Activated T-helper 1 cell treated with anti-CD3 and anti-CD28 coated beads, Interleukin-12 subunit alpha, Interleukin-12 subunit beta, Interleukin-2, Interleukin-4 antibody, amounts not matched to agents 30 ng/mL and 10 ng/mL and 1 ng/mL, durations not matched to agents 14 hours and 24 hours and 36 hours (primary cell): ENCODE data around the gene NLRP5. TPM values are rescaled to one million over a fixed set of nuclear protein-coding genes. Genes with fewer than 3 reads are reported as not detected.

Experiments used
- DNase-seq: peaks from one replicate; pipeline ENCODE4 v3.0.0; 2021; ENCODE audit warnings: low spot score
- H3K27ac Mint-ChIP-seq: one replicate; pipeline ENCODE4 v1.8.0; 2021; ENCODE audit warnings: mild to moderate bottlenecking, mixed read lengths
- H3K27me3 Mint-ChIP-seq: one replicate; pipeline ENCODE4 v1.8.0; 2022; ENCODE audit warnings: mild to moderate bottlenecking, moderate library complexity, mixed read lengths; ENCODE audit not compliant: insufficient read depth
- H3K36me3 Mint-ChIP-seq: one replicate; pipeline ENCODE4 v1.8.0; 2021; ENCODE audit warnings: low read depth, mixed read lengths
- H3K4me1 Mint-ChIP-seq: one replicate; pipeline ENCODE4 v1.8.0; 2021; ENCODE audit warnings: low read depth, mixed read lengths
- H3K4me3 Mint-ChIP-seq: one replicate; pipeline ENCODE4 v1.8.0; 2021; ENCODE audit warnings: mild to moderate bottlenecking, moderate library complexity, mixed read lengths
- H3K9me3 Mint-ChIP-seq: one replicate; pipeline ENCODE4 v1.8.0; 2021; ENCODE audit warnings: mixed read lengths
- intact Hi-C: fragments of 100-400 bp; cut with micrococcal nuclease; formaldehyde crosslinking; loops from one replicate; pipeline ENCODE4 v1.15.1; 2024
- total RNA-seq: library from RNA; stranded (reverse); gene quantifications from 2 replicates; pipeline ENCODE4 v1.2.3, GENCODE V29; 2022

The NLRP5 gene
- total RNA-seq, 1 donor from 2014 or later, result not detected

- intact Hi-C loops, result no loop called here
- Mint-ChIP-seq H3K9me3 (no peaks in the 10 kb centered on the region), H3K4me1 (peaks cover 9% of the 10 kb centered on the region), H3K27me3 (no peaks in the 10 kb centered on the region), H3K36me3 (peaks cover 2% of the 10 kb centered on the region), H3K27ac (no peak overlapping the region), H3K4me3 (no peak overlapping the region)
- no peak for DNase-seq
Observed at GRCh38 chr19:56084835-56085536, 98.4 kb downstream of the NLRP5 start.

DNA sequence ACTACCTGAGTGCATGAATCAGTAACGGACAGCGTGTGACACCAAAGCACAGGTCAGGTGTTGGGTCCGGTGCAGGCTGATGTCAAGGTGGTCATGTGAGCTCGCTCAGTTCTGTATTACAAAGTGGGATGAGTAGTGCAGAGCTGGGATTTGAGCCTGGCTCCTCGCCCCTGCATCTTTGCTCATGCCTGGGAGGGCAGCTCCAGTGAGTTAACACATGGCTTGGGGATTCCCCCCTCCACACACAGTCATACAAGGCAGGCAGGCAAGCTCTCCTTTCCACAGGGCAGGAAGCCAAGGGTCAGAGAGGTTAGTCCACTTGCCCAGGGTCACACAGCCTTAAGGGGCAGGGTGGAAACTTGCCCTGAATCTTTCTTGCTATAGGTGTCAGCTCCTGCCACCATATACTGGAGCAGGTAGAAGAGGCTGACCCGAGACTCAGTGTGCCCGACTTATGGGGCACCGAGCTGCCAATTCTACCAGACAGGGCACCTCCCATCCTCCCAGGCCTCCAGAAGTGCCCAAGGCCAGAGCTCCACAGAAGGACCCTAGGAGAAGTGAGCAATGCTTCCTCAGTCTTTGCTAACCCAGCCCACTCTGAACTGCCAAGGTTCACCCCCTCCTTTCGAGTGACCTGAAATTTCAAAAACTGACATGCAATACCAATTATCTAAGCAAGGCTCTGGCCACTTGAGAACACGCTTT lies 99.1 kb downstream of the NLRP5 start:
- Mint-ChIP-seq H3K27me3 (no peaks in the 10 kb centered on the region), H3K4me1 (peaks cover 8% of the 10 kb centered on the region), H3K36me3 (peaks cover 3% of the 10 kb centered on the region), H3K9me3 (no peaks in the 10 kb centered on the region), H3K27ac (no peak overlapping the region), H3K4me3 (no peak overlapping the region)
- no peak for DNase-seq
- intact Hi-C loops, result no loop called here

DNA sequence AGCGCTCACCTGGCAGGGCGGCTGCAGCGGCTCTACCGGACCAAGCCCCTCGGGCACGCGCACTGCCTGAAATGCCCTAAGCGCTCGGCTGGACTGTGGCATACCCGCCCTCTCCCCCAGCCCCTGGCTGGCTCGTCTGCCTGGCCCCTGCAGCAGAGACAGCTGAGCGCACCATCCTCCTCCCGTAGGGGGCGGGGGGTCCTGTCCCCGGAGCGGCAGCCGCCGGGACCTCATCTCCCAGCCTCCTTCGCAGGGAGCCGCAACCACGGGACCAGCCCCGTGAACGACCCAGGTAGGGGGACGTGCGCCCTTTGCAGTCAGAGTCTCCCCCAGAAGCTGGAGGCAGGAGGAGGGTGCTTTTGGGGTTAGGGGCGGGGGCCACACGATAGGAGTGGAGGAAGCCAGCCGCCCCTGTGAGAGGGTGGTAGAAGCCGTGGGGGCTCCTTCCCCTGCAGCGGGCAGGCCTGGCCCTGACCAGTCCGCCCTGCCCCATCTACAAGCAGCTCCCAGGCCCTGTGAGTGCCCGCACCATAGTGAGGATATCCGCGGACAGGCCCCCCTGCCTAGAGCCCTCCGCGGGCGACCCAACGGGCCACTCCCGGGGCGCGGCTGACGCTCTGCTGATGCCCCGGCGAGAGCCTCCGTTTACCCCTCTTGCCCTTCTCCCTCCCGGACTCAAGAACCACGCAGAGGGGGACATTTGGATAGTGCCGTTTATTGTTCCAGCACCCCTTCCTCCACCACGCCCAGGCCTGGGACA lies 100.3 kb downstream of the NLRP5 start:
- Mint-ChIP-seq H3K4me1 (no peaks in the 10 kb centered on the region), H3K27ac (no peak overlapping the region), H3K36me3 (peaks cover 6% of the 10 kb centered on the region), H3K27me3 (no peaks in the 10 kb centered on the region), H3K4me3 (no peak overlapping the region), H3K9me3 (no peaks in the 10 kb centered on the region)
- DNase-seq, result no peak
- intact Hi-C loops, result no loop called here

DNA sequence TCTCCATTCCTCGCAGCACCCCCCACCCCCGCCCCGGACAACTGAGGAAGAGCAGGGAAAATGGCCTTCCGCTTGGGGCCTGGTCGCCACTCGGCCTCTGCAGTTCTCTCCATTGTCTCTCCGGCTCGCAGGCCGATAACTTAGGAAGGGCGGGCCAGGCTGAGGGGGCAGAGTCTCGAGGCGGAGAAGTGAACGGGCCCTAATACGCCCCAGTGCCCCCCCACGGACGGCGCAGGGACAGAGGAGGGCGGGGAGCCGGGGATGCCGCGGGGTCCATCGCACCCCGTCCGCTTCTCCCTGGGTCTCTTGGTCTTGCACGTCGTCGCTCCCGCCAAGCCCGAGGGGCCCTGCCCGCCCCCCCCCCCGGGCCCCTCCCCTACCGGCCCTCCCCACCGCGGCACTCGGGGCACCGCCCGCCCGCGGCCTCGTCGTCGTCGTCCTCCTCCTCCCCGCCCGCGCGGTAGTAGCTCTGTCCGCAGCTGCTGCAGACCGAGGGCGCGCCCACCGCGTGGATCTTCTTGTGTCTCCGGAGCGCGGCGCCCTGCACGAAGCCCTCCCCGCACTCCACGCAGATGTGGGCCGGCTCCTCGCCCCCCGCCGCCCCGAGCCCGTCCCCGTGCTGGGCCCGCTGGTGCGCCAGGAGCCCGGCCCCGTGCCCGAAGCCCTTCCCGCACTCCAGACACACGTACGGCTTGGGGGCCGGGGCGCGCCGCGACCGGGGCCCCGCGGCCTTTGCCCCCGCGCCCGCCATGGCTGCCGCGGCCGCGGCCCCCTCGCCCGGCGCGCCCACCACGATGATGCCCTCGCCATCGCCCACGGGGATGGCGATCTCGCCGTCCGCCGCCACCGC lies 101.3 kb downstream of the NLRP5 start:
- no peak for DNase-seq
- H3K4me1 Mint-ChIP-seq, result no peaks in the 10 kb centered on the region
- intact Hi-C loops, result no loop called here
- no peaks in the 10 kb centered on the region for H3K9me3 Mint-ChIP-seq
- no peak overlapping the region for H3K4me3 Mint-ChIP-seq
- no peak overlapping the region for H3K27ac Mint-ChIP-seq
- peaks cover 9% of the 10 kb centered on the region for H3K36me3 Mint-ChIP-seq
- no peaks in the 10 kb centered on the region for H3K27me3 Mint-ChIP-seq

DNA sequence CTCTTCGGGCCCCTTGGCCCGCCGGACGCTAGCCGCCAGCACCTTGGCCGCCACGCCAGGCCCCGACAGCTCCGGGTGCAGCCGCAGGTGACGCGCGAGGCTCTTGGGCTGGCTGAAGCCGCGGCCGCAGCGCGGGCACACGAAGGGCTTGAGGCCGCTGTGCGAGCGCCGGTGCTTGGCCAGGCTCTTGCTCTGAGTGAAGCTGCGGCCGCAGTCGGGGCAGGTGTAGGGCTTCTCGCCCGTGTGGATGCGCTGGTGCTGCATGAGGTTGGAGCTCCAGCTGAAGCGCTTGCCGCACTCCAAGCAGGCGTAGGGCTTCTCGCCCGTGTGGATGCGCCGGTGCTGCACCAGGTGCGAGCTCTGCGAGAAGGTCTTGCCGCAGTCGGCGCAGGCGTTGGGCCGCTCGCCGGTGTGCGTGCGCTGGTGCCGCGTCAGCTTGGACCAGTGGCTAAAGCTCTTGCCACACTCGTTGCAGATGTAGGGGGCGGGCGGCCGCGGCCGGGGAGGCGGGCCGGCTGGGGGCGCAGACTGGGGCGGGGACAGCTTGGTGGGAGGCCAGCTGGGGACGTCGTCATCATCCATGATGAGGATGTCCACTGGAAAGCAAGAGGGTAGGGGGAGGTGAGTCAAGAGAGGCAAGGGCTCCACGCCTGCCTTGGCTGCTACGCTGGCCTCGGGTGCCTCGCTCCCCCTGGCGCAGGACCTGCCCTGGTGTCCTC lies 102.1 kb downstream of the NLRP5 start:
- no peaks in the 10 kb centered on the region for H3K4me1 Mint-ChIP-seq

GRCh38 chr19:56089344-56089743 lies 102.8 kb downstream of the NLRP5 start:
- Mint-ChIP-seq H3K4me3 (no peak overlapping the region), H3K36me3 (peaks cover 19% of the 10 kb centered on the region), H3K9me3 (no peaks in the 10 kb centered on the region), H3K27me3 (no peaks in the 10 kb centered on the region), H3K27ac (no peak overlapping the region), H3K4me1 (no peaks in the 10 kb centered on the region)
- intact Hi-C loops, result no loop called here
- DNase-seq, result no peak

More for the DNA sequence above, 102.1 kb downstream of the NLRP5 start:
- no peak for DNase-seq
- intact Hi-C loops, result no loop called here
- no peaks in the 10 kb centered on the region for H3K9me3 Mint-ChIP-seq
- no peak overlapping the region for H3K27ac Mint-ChIP-seq
- peaks cover 16% of the 10 kb centered on the region for H3K36me3 Mint-ChIP-seq
- H3K4me3 Mint-ChIP-seq, result no peak overlapping the region
- H3K27me3 Mint-ChIP-seq, result no peaks in the 10 kb centered on the region

- DNase-seq, result no peak
- Mint-ChIP-seq H3K36me3 (peaks cover 28% of the 10 kb centered on the region), H3K4me1 (no peaks in the 10 kb centered on the region), H3K4me3 (no peak overlapping the region), H3K27ac (no peak overlapping the region), H3K27me3 (no peaks in the 10 kb centered on the region), H3K9me3 (no peaks in the 10 kb centered on the region)
- intact Hi-C loops, result no loop called here
Observed at GRCh38 chr19:56091066-56091490, 104.5 kb downstream of the NLRP5 start.

GRCh38 chr19:56091751-56092546 lies 105.4 kb downstream of the NLRP5 start:
- no peak for DNase-seq
- intact Hi-C loops, result no loop called here
- Mint-ChIP-seq H3K27me3 (no peaks in the 10 kb centered on the region), H3K4me1 (no peaks in the 10 kb centered on the region), H3K4me3 (no peak overlapping the region), H3K36me3 (peaks cover 28% of the 10 kb centered on the region), H3K27ac (no peak overlapping the region), H3K9me3 (no peaks in the 10 kb centered on the region)

DNA sequence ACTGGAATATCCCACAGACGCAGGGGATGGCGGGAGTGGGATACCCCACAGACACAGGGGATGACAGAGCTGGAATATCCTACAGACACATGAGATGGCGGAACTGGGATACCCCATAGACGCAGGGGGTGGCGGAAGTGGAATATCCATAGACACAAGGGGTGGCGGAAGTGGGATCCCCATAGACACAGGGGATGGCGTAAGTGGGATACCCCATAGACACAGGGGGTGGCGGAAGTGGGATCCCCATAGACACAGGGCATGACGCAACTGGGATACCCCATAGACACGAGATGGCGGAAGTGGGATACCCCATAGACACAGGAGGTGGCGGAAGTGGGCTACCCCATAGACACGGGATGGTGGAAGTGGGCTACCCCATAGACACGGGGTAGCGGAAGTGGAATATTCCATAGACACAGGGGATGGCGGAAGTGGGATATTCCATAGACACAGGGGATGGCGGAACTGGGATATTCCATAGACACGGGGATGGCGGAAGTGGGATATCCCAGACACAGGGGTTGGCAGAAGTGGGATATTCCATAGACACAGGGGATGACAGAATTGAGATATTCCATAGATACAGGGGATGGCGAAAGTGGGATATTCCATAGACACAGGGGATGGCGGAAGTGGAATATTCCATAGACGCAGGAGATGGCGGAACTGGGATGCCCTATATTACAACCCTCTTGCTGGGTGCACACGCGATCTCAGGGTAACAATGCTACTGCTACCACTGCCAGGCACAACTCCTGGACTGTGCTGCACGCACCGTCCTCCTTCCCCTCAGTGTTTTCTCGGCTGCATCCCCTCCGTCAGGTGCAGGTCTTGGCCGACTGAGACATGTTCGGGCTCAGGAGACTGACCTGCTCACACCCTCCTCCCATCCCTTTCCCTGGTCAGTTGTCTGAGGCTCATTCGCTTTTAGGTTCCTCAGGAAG lies 106.4 kb downstream of the NLRP5 start:
- H3K4me1 Mint-ChIP-seq, result no peaks in the 10 kb centered on the region
- no peak for DNase-seq
- intact Hi-C loops, result no loop called here
- peaks cover 30% of the 10 kb centered on the region for H3K36me3 Mint-ChIP-seq
- no peaks in the 10 kb centered on the region for H3K9me3 Mint-ChIP-seq
- no peak overlapping the region for H3K27ac Mint-ChIP-seq
- H3K27me3 Mint-ChIP-seq, result no peaks in the 10 kb centered on the region
- no peak overlapping the region for H3K4me3 Mint-ChIP-seq

DNA sequence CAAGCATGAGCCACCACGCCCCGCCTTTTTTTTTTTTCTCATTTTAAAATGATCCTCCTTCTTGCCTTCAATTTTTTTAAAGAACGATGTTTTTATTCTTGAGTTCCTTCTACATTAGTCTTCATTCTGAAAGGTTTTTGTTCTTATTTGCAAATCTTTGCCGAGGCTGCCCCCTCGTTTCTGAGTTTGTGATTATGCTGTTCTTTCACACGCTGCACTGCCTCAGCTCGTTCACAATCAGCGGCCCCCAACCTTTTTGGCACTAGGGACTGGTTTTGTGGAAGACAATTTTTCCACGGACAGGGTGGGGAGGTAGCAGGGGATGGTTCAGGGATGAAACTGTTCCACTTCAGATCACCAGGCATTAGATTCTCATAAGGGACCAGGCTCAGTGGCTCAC lies 107.9 kb downstream of the NLRP5 start:
- H3K27ac Mint-ChIP-seq, result no peak overlapping the region
- H3K4me3 Mint-ChIP-seq, result no peak overlapping the region
- DNase-seq, result no peak
- no peaks in the 10 kb centered on the region for H3K9me3 Mint-ChIP-seq
- H3K4me1 Mint-ChIP-seq, result no peaks in the 10 kb centered on the region
- intact Hi-C loops, result no loop called here
- H3K36me3 Mint-ChIP-seq, result peaks cover 28% of the 10 kb centered on the region
- no peaks in the 10 kb centered on the region for H3K27me3 Mint-ChIP-seq

- no peak overlapping the region for H3K4me3 Mint-ChIP-seq
- intact Hi-C loops, result no loop called here
- no peaks in the 10 kb centered on the region for H3K9me3 Mint-ChIP-seq
- no peak overlapping the region for H3K27ac Mint-ChIP-seq
- H3K27me3 Mint-ChIP-seq, result no peaks in the 10 kb centered on the region
- no peak for DNase-seq
- H3K4me1 Mint-ChIP-seq, result no peaks in the 10 kb centered on the region
- peaks cover 29% of the 10 kb centered on the region for H3K36me3 Mint-ChIP-seq
Observed at GRCh38 chr19:56096665-56097064, 110.1 kb downstream of the NLRP5 start.
